ENCODE results near the gene LRMDA.

- no peak for TF ChIP-seq CTCF (conservative IDR thresholded peaks at IDR 0.05; ENCODE audit: low read length)
- no peak for TF ChIP-seq EZH2phosphoT487 (IDR thresholded peaks at IDR 0.05; ENCODE audit: borderline replicate concordance)
These were observed 463.3 kb downstream of the LRMDA start for GRCh38 chr10:75894761-75895160.

All from Loucy (cell line).